GM10266 (cell line): ENCODE results near the gene CMTM1.
"Not testable (repeated sequence)": the region's sequence is repeated elsewhere in the genome, so short reads cannot be mapped to it uniquely, and the experiment has no call there.

Experiments
- DNase-seq: peaks from one replicate; pipeline ENCODE4 v3.0.0; 2012; ENCODE audit errors: extremely low spot score
- CTCF ChIP-seq: IDR thresholded peaks from 2 replicates; pipeline ENCODE4 v1.5.1; 2012; ENCODE audit warnings: mild to moderate bottlenecking, low read depth; ENCODE audit not compliant: control insufficient read depth, insufficient read depth; ENCODE audit errors: missing control alignments

Gene CMTM1

GRCh38 chr16:66619534-66620428, 53.5 kb downstream of the CMTM1 start:
- TF ChIP-seq CTCF = no peak
- DNase-seq = peak; percentile 51

GRCh38 chr16:66620429-66620795, 54.2 kb downstream of the CMTM1 start:
- no peak for DNase-seq
- TF ChIP-seq CTCF = no peak

- no peak for DNase-seq
- TF ChIP-seq CTCF = no peak
These were observed 55.7 kb downstream of the CMTM1 start for GRCh38 chr16:66621973-66622372.

GRCh38 chr16:66622863-66623262, 56.6 kb downstream of the CMTM1 start:
- no peak for TF ChIP-seq CTCF
- no peak for DNase-seq

GRCh38 chr16:66623755-66624154, 57.5 kb downstream of the CMTM1 start:
- TF ChIP-seq CTCF = no peak
- DNase-seq = no peak

- DNase-seq = not testable (repeated sequence)
These were observed 61.6 kb downstream of the CMTM1 start for GRCh38 chr16:66627611-66628378.
